HL-60 (cell line): Measurements from ENCODE around the gene ZBTB43.

Experiments used
- DNase-seq, 2 experiments: peaks; one replicate each; pipeline ENCODE4 v3.0.0-alpha.2; 2010 to 2020; ENCODE audit warnings: low read depth in 1 of 2, low spot score in 1 of 2
- H3K27ac ChIP-seq: fragments of 250-450 bp; sonication (Bioruptor Pico); replicated peaks from 2 replicates; pipeline ENCODE4 v1.5.1; 2020; ENCODE audit warnings: mild to moderate bottlenecking, moderate library complexity
- H3K27me3 ChIP-seq: fragments of 250-450 bp; sonication (Bioruptor Pico); 2 replicates; pipeline ENCODE4 v1.5.1; 2021; ENCODE audit warnings: mild to moderate bottlenecking, moderate library complexity; ENCODE audit not compliant: insufficient read depth, poor library complexity, severe bottlenecking
- H3K4me3 ChIP-seq: replicated peaks from 2 replicates; pipeline ENCODE4 v1.5.1; 2011; ENCODE audit warnings: mild to moderate bottlenecking, control low read depth, low read length; ENCODE audit not compliant: insufficient read depth
- GABPA ChIP-seq: IDR thresholded peaks from 2 replicates; pipeline ENCODE4 v1.6.1; 2012; ENCODE audit warnings: low read depth
- POLR2AphosphoS5 ChIP-seq: IDR thresholded peaks from 2 replicates; pipeline ENCODE4 v1.6.1; 2012; ENCODE audit warnings: low read depth
- SPI1 ChIP-seq: IDR thresholded peaks from 2 replicates; pipeline ENCODE4 v1.6.1; 2012; ENCODE audit warnings: low read depth, mild to moderate bottlenecking, borderline replicate concordance
- TF ChIP-seq, protein P1 (sequence below): IDR thresholded peaks from one replicate; pipeline ENCODE4 v1.5.1; 2011; ENCODE audit warnings: low read length, control low read depth, inconsistent platforms; ENCODE audit not compliant: insufficient read depth
- TF ChIP-seq, protein P2 (sequence below): IDR thresholded peaks from 2 replicates; pipeline ENCODE4 v1.6.1; 2012; ENCODE audit warnings: low read depth; ENCODE audit not compliant: insufficient replicate concordance

ZBTB43 gene

DNA sequence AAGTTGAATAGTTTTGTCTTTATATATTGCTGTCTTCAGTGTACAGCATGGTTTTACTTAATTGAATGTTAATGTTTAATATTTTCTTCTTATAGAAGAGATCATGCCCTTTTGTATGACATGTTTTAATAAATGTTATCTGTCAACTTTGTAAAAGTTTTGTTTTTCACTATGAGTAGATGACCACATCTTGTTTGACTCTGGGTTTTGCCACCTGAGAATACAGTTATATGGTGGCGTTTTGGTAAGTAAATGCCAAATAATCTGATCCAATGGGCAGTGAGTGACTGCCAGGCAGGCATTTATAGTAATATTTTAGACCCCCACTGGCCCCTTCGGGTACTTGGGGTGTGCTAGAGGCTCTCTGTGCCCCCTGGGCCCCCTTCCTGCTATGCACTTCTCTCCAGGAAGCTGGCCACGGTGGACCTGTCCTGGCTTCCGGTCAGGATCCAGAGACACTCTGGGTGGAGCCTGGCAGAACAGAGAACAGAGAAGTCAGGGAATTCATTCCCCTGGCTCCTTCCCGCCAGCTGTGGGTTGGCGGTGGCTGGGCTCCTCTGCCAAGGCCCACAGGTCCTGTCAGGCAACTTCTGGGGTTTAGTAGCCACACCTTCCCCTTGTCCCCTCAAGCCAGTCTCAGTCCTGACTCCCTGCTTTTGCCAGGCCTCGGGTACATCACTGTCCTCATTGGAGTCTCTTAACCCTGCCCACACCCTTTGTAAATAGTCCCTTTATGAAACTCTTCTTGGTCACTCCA is 33.4 kb downstream of the ZBTB43 start:
- Histone ChIP-seq H3K4me3 (no peak overlapping the region), H3K27me3 (no peaks in the 10 kb centered on the region), H3K27ac (no peak overlapping the region)
- TF ChIP-seq, protein P1, sequence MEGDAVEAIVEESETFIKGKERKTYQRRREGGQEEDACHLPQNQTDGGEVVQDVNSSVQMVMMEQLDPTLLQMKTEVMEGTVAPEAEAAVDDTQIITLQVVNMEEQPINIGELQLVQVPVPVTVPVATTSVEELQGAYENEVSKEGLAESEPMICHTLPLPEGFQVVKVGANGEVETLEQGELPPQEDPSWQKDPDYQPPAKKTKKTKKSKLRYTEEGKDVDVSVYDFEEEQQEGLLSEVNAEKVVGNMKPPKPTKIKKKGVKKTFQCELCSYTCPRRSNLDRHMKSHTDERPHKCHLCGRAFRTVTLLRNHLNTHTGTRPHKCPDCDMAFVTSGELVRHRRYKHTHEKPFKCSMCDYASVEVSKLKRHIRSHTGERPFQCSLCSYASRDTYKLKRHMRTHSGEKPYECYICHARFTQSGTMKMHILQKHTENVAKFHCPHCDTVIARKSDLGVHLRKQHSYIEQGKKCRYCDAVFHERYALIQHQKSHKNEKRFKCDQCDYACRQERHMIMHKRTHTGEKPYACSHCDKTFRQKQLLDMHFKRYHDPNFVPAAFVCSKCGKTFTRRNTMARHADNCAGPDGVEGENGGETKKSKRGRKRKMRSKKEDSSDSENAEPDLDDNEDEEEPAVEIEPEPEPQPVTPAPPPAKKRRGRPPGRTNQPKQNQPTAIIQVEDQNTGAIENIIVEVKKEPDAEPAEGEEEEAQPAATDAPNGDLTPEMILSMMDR, result no peak
- TF ChIP-seq GABPA, result no peak
- TF ChIP-seq POLR2AphosphoS5, result no peak
- TF ChIP-seq, protein P2, sequence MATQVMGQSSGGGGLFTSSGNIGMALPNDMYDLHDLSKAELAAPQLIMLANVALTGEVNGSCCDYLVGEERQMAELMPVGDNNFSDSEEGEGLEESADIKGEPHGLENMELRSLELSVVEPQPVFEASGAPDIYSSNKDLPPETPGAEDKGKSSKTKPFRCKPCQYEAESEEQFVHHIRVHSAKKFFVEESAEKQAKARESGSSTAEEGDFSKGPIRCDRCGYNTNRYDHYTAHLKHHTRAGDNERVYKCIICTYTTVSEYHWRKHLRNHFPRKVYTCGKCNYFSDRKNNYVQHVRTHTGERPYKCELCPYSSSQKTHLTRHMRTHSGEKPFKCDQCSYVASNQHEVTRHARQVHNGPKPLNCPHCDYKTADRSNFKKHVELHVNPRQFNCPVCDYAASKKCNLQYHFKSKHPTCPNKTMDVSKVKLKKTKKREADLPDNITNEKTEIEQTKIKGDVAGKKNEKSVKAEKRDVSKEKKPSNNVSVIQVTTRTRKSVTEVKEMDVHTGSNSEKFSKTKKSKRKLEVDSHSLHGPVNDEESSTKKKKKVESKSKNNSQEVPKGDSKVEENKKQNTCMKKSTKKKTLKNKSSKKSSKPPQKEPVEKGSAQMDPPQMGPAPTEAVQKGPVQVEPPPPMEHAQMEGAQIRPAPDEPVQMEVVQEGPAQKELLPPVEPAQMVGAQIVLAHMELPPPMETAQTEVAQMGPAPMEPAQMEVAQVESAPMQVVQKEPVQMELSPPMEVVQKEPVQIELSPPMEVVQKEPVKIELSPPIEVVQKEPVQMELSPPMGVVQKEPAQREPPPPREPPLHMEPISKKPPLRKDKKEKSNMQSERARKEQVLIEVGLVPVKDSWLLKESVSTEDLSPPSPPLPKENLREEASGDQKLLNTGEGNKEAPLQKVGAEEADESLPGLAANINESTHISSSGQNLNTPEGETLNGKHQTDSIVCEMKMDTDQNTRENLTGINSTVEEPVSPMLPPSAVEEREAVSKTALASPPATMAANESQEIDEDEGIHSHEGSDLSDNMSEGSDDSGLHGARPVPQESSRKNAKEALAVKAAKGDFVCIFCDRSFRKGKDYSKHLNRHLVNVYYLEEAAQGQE, result no peak
- no peak for TF ChIP-seq SPI1
- DNase-seq, result no peak

DNA sequence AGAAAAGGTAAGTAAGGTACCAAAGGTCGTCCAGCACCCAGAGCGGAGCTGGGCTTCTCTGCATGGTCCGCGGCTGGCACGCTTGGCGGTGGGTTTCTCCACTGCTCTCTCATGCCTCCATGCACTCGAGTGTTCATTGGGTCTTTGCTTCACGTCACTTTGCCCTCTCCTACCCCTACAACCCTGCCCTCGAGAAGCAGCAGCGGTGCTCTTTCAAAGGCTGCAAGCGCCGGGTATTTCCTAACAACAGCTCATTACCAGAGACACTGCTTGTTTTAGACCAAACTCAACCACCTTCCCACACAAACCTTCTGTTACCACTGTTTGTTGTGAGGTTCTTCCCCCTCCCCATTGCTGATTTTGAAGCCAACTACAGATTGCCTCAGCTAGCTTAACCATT is 34.1 kb downstream of the ZBTB43 start:
- H3K27ac ChIP-seq, result no peak overlapping the region
- H3K4me3 ChIP-seq, result no peak overlapping the region
- H3K27me3 ChIP-seq, result no peaks in the 10 kb centered on the region
- no peak for DNase-seq
- TF ChIP-seq, protein P2, result no peak
- TF ChIP-seq, protein P1, result no peak
- TF ChIP-seq GABPA, result no peak
- TF ChIP-seq POLR2AphosphoS5, result no peak
- TF ChIP-seq SPI1, result no peak

DNA sequence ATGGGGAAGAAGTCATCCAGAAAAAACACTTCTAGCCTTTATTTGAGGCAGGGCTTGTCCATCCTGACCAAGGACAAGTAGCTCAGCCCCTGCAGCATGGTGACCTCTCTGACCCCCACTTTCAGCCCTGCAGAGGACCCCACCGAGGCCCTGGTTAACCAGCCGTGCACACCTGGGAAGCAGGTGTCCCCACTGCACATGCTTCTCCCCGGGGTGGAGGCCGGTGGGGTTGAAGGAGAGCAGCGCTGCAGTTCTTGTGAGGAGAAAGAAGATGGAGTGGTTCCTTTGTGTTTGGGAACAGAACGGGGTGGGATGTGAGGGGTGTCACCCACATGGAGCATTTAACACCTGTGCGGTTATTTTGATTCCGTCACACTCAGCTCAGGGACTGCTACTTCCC is 34.5 kb downstream of the ZBTB43 start:
- Histone ChIP-seq H3K4me3 (no peak overlapping the region), H3K27ac (no peak overlapping the region), H3K27me3 (no peaks in the 10 kb centered on the region)
- no peak for DNase-seq
- TF ChIP-seq POLR2AphosphoS5, result no peak
- no peak for TF ChIP-seq SPI1
- TF ChIP-seq GABPA, result no peak
- TF ChIP-seq, protein P1, result no peak
- TF ChIP-seq, protein P2, result no peak
